Posterior vena cava (tissue), 2 donors: ENCODE data around the gene YIPF6. TPM values are rescaled to one million over a fixed set of nuclear protein-coding genes. Genes with fewer than 3 reads are reported as not detected.
A peak's percentile ranks its signal among the peaks of the same experiment; 100 is the strongest.
"Not testable (repeated sequence)": the region's sequence is repeated elsewhere in the genome, so short reads cannot be mapped to it uniquely, and the experiment has no call there.

Experiments used
- DNase-seq: peaks from one replicate; pipeline ENCODE4 v3.0.0-alpha.2; 2020; ENCODE audit warnings: low spot score
- intact Hi-C, 2 donors: fragments of 100-400 bp; cut with DNase I; formaldehyde crosslinking; loops; one replicate each; pipeline versions ENCODE4 v1.14.1 to v1.14.2; 2022 to 2023
- long read RNA-seq, 2 donors: library from polyadenylated mRNA; unstranded; transcript quantifications; one replicate each; pipeline ENCODE4 v2.0.0, GENCODE V29; 2020 to 2021
- total RNA-seq, 2 donors: library from RNA; stranded (reverse); fragmentation: NEBNext Ultra II Directional; extraction: Animal tissue kit (Norgen Biotek cat#: 25700); gene quantifications; one replicate each; pipeline ENCODE4 v1.2.1, GENCODE V29; 2021
- donor health status: DM: yes; HTN: yes; CAD: no.
- donor health status: DM: yes; HTN: yes; CAD: no.

The YIPF6 gene
- 10 to 100 TPM; 35.2 to 41.2 TPM for total RNA-seq
- long read RNA-seq, donor 1, full-length matches to known transcripts, result 8 of 10 reads
- long read RNA-seq, donor 1, partial matches to known transcripts, result 0 of 10 reads
- long read RNA-seq, donor 1, other reads (novel, unspliced or antisense), result 2 of 10 reads
- long read RNA-seq, donor 2, full-length matches to known transcripts, result 103 of 122 reads
- long read RNA-seq, donor 2, partial matches to known transcripts, result 9 of 122 reads
- long read RNA-seq, donor 2, other reads (novel, unspliced or antisense), result 10 of 122 reads

GRCh38 chrX:68498508-68499379 is at the start of gene YIPF6:
TSS of gene YIPF6 (plus strand) at chrX:68499051. CDS start at chrX:68499067, 16 bp downstream.
- intact Hi-C loops, result no loop called here

GRCh38 chrX:68451720-68452119 is 47.1 kb upstream of the YIPF6 start:
- no peak for DNase-seq
- intact Hi-C loops, result no loop called here

More at GRCh38 chrX:68498508-68499379, at the start of gene YIPF6:
- DNase-seq, result peak; percentile 93

- DNase-seq, result no peak
- intact Hi-C loops, result no loop called here
Measured at GRCh38 chrX:68454476-68455150, 44.2 kb upstream of the YIPF6 start.

- intact Hi-C loops, result no loop called here
- DNase-seq, result no peak
Measured at GRCh38 chrX:68455151-68455510, 43.7 kb upstream of the YIPF6 start.

- no peak for DNase-seq
- intact Hi-C loops, result loop anchor here in 1 of 2 donors (10.0 kb wide), 1 partner anchor 266 kb away; no protein-coding TSS in a partner anchor
Measured at GRCh38 chrX:68461093-68461492, 37.8 kb upstream of the YIPF6 start.

GRCh38 chrX:68461576-68461975 is 37.3 kb upstream of the YIPF6 start:
- no peak for DNase-seq
- intact Hi-C loops, result loop anchor here in 1 of 2 donors (10.0 kb wide), 1 partner anchor 267 kb away; no protein-coding TSS in a partner anchor

GRCh38 chrX:68462197-68462596 is 36.7 kb upstream of the YIPF6 start:
- DNase-seq, result no peak
- intact Hi-C loops, result loop anchor here in 1 of 2 donors (10.0 kb wide), 1 partner anchor 267 kb away; no protein-coding TSS in a partner anchor

- intact Hi-C loops, result loop anchor here in 1 of 2 donors (10.0 kb wide), 1 partner anchor 268 kb away; no protein-coding TSS in a partner anchor
Measured at GRCh38 chrX:68462653-68463052, 36.2 kb upstream of the YIPF6 start.

GRCh38 chrX:68463880-68464279 is 35.0 kb upstream of the YIPF6 start:
- intact Hi-C loops, result loop anchor here in 1 of 2 donors (10.0 kb wide), 1 partner anchor 269 kb away; no protein-coding TSS in a partner anchor
- DNase-seq, result no peak

More at GRCh38 chrX:68462653-68463052, 36.2 kb upstream of the YIPF6 start:
- DNase-seq, result no peak

- intact Hi-C loops, result loop anchor here in 1 of 2 donors (10.0 kb wide), 1 partner anchor 270 kb away; no protein-coding TSS in a partner anchor
Measured at GRCh38 chrX:68464796-68465195, 34.1 kb upstream of the YIPF6 start.

GRCh38 chrX:68480969-68481368 is 17.9 kb upstream of the YIPF6 start:
- intact Hi-C loops, result no loop called here
- DNase-seq, result no peak

More at GRCh38 chrX:68464796-68465195, 34.1 kb upstream of the YIPF6 start:
- no peak for DNase-seq

- DNase-seq, intact Hi-C loops: not testable (repeated sequence)
Measured at GRCh38 chrX:68486198-68486597, 12.7 kb upstream of the YIPF6 start.

- intact Hi-C loops, result no loop called here
- DNase-seq, result no peak
Measured at GRCh38 chrX:68487254-68487653, 11.6 kb upstream of the YIPF6 start.

GRCh38 chrX:68487924-68488323 is 10.9 kb upstream of the YIPF6 start:
- DNase-seq, result no peak

GRCh38 chrX:68488657-68489056 is 10.2 kb upstream of the YIPF6 start:
- intact Hi-C loops, result no loop called here
- no peak for DNase-seq

More at GRCh38 chrX:68487924-68488323, 10.9 kb upstream of the YIPF6 start:
- intact Hi-C loops, result no loop called here

- intact Hi-C loops, result no loop called here
- DNase-seq, result no peak
Measured at GRCh38 chrX:68490644-68491043, 8.2 kb upstream of the YIPF6 start.

- intact Hi-C loops, result no loop called here
- DNase-seq, result no peak
Measured at GRCh38 chrX:68492583-68492982, 6.3 kb upstream of the YIPF6 start.

GRCh38 chrX:68493776-68494175 is 5.1 kb upstream of the YIPF6 start:
- DNase-seq, intact Hi-C loops: not testable (repeated sequence)

GRCh38 chrX:68498044-68498507 is 775 bp upstream of the YIPF6 start:
- intact Hi-C loops, result no loop called here

More at GRCh38 chrX:68498044-68498507, 775 bp upstream of the YIPF6 start:
- no peak for DNase-seq
